DMS 273 (cell line): Measurements from ENCODE around the gene ASB6.

Experiments used
- DNase-seq: peaks from one replicate; lab custom pipeline; 2025; ENCODE audit not compliant: unreplicated experiment; lab: John Stamatoyannopoulos, UW

ASB6 gene

GRCh38 chr9:129641750-129642585 is at the start of gene ASB6:
ASB6 (minus strand) TSS chr9:129642151; CDS start chr9:129641999, 152 bp downstream.
- peak; percentile 97 for DNase-seq

- DNase-seq = no peak
These were observed 46.5 kb upstream of the ASB6 start for GRCh38 chr9:129688285-129689043.

GRCh38 chr9:129687391-129687790 is 45.4 kb upstream of the ASB6 start:
- DNase-seq = no peak

- DNase-seq = no peak
These were observed 44.8 kb upstream of the ASB6 start for GRCh38 chr9:129686736-129687135.

GRCh38 chr9:129685933-129686259 is 43.9 kb upstream of the ASB6 start:
- DNase-seq = no peak

GRCh38 chr9:129685220-129685932 is 43.4 kb upstream of the ASB6 start:
- DNase-seq = no peak

GRCh38 chr9:129682381-129682780 is 40.4 kb upstream of the ASB6 start:
- DNase-seq = no peak

GRCh38 chr9:129681924-129682323 is 40.0 kb upstream of the ASB6 start:
- no peak for DNase-seq

- no peak for DNase-seq
These were observed 37.6 kb upstream of the ASB6 start for GRCh38 chr9:129679537-129679936.

- no peak for DNase-seq
These were observed 36.9 kb upstream of the ASB6 start for GRCh38 chr9:129678844-129679243.

- peak; percentile 47 for DNase-seq
These were observed 35.5 kb upstream of the ASB6 start for GRCh38 chr9:129677456-129677855.

GRCh38 chr9:129676975-129677374 is 35.0 kb upstream of the ASB6 start:
- peak; percentile 91 for DNase-seq

- DNase-seq = no peak
These were observed 34.3 kb upstream of the ASB6 start for GRCh38 chr9:129676287-129676686.

- no peak for DNase-seq
These were observed 33.7 kb upstream of the ASB6 start for GRCh38 chr9:129675620-129676019.

GRCh38 chr9:129674229-129674628 is 32.3 kb upstream of the ASB6 start:
- DNase-seq = no peak

GRCh38 chr9:129673602-129674001 is 31.7 kb upstream of the ASB6 start:
- no peak for DNase-seq

GRCh38 chr9:129672702-129673101 is 30.8 kb upstream of the ASB6 start:
- no peak for DNase-seq

- DNase-seq = no peak
These were observed 29.6 kb upstream of the ASB6 start for GRCh38 chr9:129671519-129671918.

GRCh38 chr9:129671065-129671464 is 29.1 kb upstream of the ASB6 start:
- no peak for DNase-seq

GRCh38 chr9:129669946-129670345 is 28.0 kb upstream of the ASB6 start:
- no peak for DNase-seq

GRCh38 chr9:129669141-129669718 is 27.3 kb upstream of the ASB6 start:
- DNase-seq = no peak
